C4-2B (cell line): ENCODE measurements around the gene RNF138.

ENCODE experiments used
- ZFX ChIP-seq: fragments of 450-650 bp; IDR thresholded peaks from 2 replicates; pipeline ENCODE4 v1.6.1; 2017
- TF ChIP-seq, protein P1 (sequence below): fragments of 450-650 bp; conservative IDR thresholded peaks from 2 replicates; pipeline ENCODE4 v1.5.1; 2017; ENCODE audit warnings: mild to moderate bottlenecking

DNA sequence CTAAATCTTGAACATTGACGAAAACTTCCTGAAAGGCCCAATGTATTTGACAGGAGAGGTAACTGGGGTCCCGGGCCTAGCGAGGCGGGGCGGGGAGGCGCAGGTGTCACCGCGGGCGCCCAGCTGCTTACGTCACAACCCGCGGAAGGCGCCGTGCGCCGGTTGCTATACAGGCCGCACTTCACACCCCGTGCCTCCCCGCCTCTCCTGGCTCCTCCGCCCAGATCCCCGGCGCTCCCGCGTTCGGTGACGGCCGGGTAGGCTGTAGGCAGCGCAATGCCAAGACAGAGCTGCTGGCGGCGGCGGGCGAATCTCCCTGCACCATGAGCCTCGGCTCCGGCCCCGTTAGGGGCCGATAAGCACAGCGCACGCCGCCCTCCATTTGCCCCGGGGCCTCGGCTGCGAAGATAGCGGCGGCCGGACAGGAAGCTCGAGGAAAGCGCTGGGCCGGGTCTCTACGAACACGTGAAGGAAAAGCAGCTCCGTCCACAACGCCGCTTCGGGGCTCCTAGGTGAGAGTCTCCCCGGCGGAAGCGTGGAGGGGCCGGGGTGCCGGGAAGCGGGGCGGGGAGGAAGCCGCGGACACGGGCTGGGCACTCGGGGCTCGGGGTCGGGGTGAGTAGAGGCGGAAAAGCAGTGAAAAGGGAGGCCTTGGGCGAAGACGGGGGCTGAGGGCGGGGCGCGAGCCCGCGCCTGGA, at the start of gene RNF138:
- TF ChIP-seq, protein P1, sequence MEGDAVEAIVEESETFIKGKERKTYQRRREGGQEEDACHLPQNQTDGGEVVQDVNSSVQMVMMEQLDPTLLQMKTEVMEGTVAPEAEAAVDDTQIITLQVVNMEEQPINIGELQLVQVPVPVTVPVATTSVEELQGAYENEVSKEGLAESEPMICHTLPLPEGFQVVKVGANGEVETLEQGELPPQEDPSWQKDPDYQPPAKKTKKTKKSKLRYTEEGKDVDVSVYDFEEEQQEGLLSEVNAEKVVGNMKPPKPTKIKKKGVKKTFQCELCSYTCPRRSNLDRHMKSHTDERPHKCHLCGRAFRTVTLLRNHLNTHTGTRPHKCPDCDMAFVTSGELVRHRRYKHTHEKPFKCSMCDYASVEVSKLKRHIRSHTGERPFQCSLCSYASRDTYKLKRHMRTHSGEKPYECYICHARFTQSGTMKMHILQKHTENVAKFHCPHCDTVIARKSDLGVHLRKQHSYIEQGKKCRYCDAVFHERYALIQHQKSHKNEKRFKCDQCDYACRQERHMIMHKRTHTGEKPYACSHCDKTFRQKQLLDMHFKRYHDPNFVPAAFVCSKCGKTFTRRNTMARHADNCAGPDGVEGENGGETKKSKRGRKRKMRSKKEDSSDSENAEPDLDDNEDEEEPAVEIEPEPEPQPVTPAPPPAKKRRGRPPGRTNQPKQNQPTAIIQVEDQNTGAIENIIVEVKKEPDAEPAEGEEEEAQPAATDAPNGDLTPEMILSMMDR, result no peak
- TF ChIP-seq ZFX, result peak; percentile 68
